ENCODE measurements around the gene SASH1. TPM values are rescaled to one million over a fixed set of nuclear protein-coding genes. Genes with fewer than 3 reads are reported as not detected.

The SASH1 gene
- total RNA-seq, 1 experiment from 2014 or later = 33.2 TPM

GRCh38 chr6:148470156-148470555, 127.5 kb downstream of the SASH1 start:
- H3K27me3 Mint-ChIP-seq (ENCODE audit: low read depth) = no peaks in the 10 kb centered on the region
- H3K18ac ChIP-seq (ENCODE audit: insufficient read length, low read depth, low read length) = no peak overlapping the region
- no peak overlapping the region for H4K91ac ChIP-seq (ENCODE audit: insufficient read length, low read depth, low read length)
- no peak for DNase-seq
- no peak overlapping the region for H3K9ac ChIP-seq (ENCODE audit: extremely low read depth, insufficient read length, low read length)
- H3K79me1 ChIP-seq (ENCODE audit: insufficient read depth, low read depth, low read length, poor library complexity, severe bottlenecking) = no peaks in the 10 kb centered on the region
- H3K27me3 ChIP-seq (ENCODE audit: insufficient read depth, low read length) = no peaks in the 10 kb centered on the region
- no peaks in the 10 kb centered on the region for H3K23me2 ChIP-seq (ENCODE audit: insufficient read length, low read depth, low read length, poor library complexity, severe bottlenecking)
- no peak overlapping the region for H2BK12ac ChIP-seq (ENCODE audit: insufficient read length, low read depth, low read length)
- H3K4me1 Mint-ChIP-seq = peaks cover 32 to 40% of the 10 kb centered on the region in 2 experiments
- no peak overlapping the region for H2AFZ ChIP-seq (ENCODE audit: low read length)
- no peak overlapping the region for H3K23ac ChIP-seq (ENCODE audit: insufficient read length, low read depth, low read length)
- no peak overlapping the region for H3K4ac ChIP-seq (ENCODE audit: low read depth, low read length)
- no peak overlapping the region for H3K27ac ChIP-seq (ENCODE audit: insufficient read length, low read depth, low read length)
- H2AK5ac ChIP-seq (ENCODE audit: insufficient read length, low read length) = no peak overlapping the region
- no peak overlapping the region for H2BK5ac ChIP-seq (ENCODE audit: insufficient read length, low read length)
- no peaks in the 10 kb centered on the region for H3K79me2 ChIP-seq (ENCODE audit: insufficient read depth, low read length)
- no peaks in the 10 kb centered on the region for H3K9me3 Mint-ChIP-seq
- H2BK15ac ChIP-seq (ENCODE audit: low read depth, low read length) = no peak overlapping the region
- H3T11ph ChIP-seq (ENCODE audit: low read length) = no peak overlapping the region
- H3K36me3 Mint-ChIP-seq (ENCODE audit: insufficient read depth in 1 of 3, low read depth in 3 of 3) = peaks cover 11 to 31% (median 20%) of the 10 kb centered on the region in 3 experiments; a peak in 6 of 7 replicates
- no peak overlapping the region for H3K4me2 ChIP-seq (ENCODE audit: insufficient read depth, insufficient read length, low read length)
- H4K20me1 ChIP-seq (ENCODE audit: control insufficient read depth, insufficient read depth, insufficient read length) = no peaks in the 10 kb centered on the region
- no peaks in the 10 kb centered on the region for H3K9me3 ChIP-seq (ENCODE audit: control insufficient read depth, low read depth, low read length)
- H4K8ac ChIP-seq (replicated peaks; ENCODE audit: insufficient read length, low read depth, low read length) = no peak overlapping the region
- peaks cover 6% of the 10 kb centered on the region; the same call in 1 of the 2 replicates for H3K4me1 ChIP-seq (ENCODE audit: insufficient read depth, low read length)
- H3K27ac Mint-ChIP-seq = no peak overlapping the region
- no peak overlapping the region for H4K5ac ChIP-seq (ENCODE audit: insufficient read length, low read depth, low read length)
- no peak overlapping the region for H2BK20ac ChIP-seq (ENCODE audit: low read depth, low read length, poor library complexity, severe bottlenecking)
- no peak overlapping the region for H3K4me3 Mint-ChIP-seq
- H3K14ac ChIP-seq (ENCODE audit: insufficient read depth, low read length) = no peak overlapping the region
- H3K56ac ChIP-seq (ENCODE audit: insufficient read length, low read depth, low read length) = no peak overlapping the region
- no peak overlapping the region for H2BK120ac ChIP-seq (ENCODE audit: low read depth, low read length, poor library complexity, severe bottlenecking)
- TF ChIP-seq, protein P1, sequence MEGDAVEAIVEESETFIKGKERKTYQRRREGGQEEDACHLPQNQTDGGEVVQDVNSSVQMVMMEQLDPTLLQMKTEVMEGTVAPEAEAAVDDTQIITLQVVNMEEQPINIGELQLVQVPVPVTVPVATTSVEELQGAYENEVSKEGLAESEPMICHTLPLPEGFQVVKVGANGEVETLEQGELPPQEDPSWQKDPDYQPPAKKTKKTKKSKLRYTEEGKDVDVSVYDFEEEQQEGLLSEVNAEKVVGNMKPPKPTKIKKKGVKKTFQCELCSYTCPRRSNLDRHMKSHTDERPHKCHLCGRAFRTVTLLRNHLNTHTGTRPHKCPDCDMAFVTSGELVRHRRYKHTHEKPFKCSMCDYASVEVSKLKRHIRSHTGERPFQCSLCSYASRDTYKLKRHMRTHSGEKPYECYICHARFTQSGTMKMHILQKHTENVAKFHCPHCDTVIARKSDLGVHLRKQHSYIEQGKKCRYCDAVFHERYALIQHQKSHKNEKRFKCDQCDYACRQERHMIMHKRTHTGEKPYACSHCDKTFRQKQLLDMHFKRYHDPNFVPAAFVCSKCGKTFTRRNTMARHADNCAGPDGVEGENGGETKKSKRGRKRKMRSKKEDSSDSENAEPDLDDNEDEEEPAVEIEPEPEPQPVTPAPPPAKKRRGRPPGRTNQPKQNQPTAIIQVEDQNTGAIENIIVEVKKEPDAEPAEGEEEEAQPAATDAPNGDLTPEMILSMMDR (conservative IDR thresholded peaks at IDR 0.05) = no peak
- no CpG with 5 or more reads among the region's 8 CpGs for WGBS (ENCODE audit: extremely low coverage, insufficient read length, low lambda C conversion rate)
